ENCODE measurements around the gene RFPL2. TPM values are rescaled to one million over a fixed set of nuclear protein-coding genes. Genes with fewer than 3 reads are reported as not detected.
"Not testable (repeated sequence)": the region's sequence is repeated elsewhere in the genome, so short reads cannot be mapped to it uniquely, and the experiment has no call there.

RFPL2 gene
- total RNA-seq, 1 donor from 2014 or later = 11.8 TPM

DNA sequence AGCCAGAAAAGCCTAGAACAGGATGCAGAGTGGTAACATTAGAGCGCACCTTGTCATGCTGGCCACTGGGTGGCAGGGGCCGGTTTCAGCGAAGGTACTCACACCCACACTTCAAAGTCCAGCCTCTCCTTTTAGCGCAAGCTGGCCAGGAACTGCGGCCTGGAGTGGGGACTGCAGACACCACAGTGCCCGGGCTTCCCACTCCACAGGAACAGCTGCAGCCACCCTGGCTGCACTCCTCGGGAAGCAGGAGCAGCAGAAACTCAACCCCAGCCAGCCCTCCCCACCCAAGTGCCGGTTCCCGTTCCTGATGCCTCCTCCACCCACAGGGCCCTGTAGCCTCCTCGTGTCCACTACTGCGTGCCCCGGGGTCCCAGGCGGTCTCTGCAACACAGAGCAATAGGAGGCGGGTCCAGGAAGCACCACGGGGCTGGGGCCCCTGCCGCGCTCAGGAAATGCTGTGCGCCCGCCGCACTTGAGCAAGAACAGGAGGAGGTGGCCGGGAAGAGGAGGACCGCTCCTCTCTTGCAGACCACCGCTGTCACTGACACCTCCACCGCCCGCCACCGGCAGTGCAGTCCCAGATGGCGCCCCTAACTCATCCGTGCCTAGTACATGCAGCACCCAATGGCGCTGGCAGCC lies 2.2 kb downstream of the RFPL2 start:
- DNase-seq (ENCODE audit: low spot score) = peak; percentile 65
- TF ChIP-seq, protein P1, sequence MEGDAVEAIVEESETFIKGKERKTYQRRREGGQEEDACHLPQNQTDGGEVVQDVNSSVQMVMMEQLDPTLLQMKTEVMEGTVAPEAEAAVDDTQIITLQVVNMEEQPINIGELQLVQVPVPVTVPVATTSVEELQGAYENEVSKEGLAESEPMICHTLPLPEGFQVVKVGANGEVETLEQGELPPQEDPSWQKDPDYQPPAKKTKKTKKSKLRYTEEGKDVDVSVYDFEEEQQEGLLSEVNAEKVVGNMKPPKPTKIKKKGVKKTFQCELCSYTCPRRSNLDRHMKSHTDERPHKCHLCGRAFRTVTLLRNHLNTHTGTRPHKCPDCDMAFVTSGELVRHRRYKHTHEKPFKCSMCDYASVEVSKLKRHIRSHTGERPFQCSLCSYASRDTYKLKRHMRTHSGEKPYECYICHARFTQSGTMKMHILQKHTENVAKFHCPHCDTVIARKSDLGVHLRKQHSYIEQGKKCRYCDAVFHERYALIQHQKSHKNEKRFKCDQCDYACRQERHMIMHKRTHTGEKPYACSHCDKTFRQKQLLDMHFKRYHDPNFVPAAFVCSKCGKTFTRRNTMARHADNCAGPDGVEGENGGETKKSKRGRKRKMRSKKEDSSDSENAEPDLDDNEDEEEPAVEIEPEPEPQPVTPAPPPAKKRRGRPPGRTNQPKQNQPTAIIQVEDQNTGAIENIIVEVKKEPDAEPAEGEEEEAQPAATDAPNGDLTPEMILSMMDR (IDR thresholded peaks at IDR 0.05; ENCODE audit: unreplicated experiment) = peak; percentile 63
- peak overlapping the region; percentile 61 for H3K27ac Mint-ChIP-seq (ENCODE audit: unreplicated experiment)
- peaks cover 6% of the 10 kb centered on the region for H3K36me3 Mint-ChIP-seq (ENCODE audit: low read depth, unreplicated experiment)
- peaks cover 13% of the 10 kb centered on the region for H3K27me3 Mint-ChIP-seq (ENCODE audit: unreplicated experiment)
- H3K4me1 Mint-ChIP-seq (ENCODE audit: unreplicated experiment) = peaks cover 56% of the 10 kb centered on the region
- H3K4me3 Mint-ChIP-seq (ENCODE audit: unreplicated experiment) = peak overlapping the region; percentile 94
- H3K9me3 Mint-ChIP-seq (ENCODE audit: unreplicated experiment) = no peaks in the 10 kb centered on the region

DNA sequence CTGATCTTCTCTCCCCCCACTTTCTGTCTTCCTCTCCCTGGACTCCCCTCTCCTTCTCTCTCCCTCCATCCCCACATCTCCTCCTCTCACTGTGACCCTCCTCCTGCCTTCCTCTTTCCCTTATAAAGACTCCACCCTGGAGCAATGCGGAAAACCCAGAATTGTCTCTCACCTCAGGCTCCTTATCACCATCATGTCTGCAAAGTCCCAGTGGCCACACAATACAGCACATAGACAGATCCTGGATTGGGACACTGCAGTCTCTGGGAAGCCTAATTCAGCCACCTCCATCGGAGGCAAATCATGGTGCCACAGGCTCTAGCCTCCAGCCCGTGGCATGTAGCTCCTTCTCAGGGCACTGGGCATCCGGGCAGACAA lies 2.7 kb downstream of the RFPL2 start:
- peaks cover 3% of the 10 kb centered on the region for H3K36me3 Mint-ChIP-seq (ENCODE audit: low read depth, unreplicated experiment)
- H3K27ac Mint-ChIP-seq (ENCODE audit: unreplicated experiment) = peak overlapping the region; percentile 61
- H3K27me3 Mint-ChIP-seq (ENCODE audit: unreplicated experiment) = peaks cover 13% of the 10 kb centered on the region
- no peak for DNase-seq (ENCODE audit: low spot score)
- TF ChIP-seq, protein P1 (IDR thresholded peaks at IDR 0.05; ENCODE audit: unreplicated experiment) = no peak
- no peaks in the 10 kb centered on the region for H3K9me3 Mint-ChIP-seq (ENCODE audit: unreplicated experiment)
- H3K4me1 Mint-ChIP-seq (ENCODE audit: unreplicated experiment) = peaks cover 52% of the 10 kb centered on the region
- H3K4me3 Mint-ChIP-seq (ENCODE audit: unreplicated experiment) = peak overlapping the region; percentile 53

DNA sequence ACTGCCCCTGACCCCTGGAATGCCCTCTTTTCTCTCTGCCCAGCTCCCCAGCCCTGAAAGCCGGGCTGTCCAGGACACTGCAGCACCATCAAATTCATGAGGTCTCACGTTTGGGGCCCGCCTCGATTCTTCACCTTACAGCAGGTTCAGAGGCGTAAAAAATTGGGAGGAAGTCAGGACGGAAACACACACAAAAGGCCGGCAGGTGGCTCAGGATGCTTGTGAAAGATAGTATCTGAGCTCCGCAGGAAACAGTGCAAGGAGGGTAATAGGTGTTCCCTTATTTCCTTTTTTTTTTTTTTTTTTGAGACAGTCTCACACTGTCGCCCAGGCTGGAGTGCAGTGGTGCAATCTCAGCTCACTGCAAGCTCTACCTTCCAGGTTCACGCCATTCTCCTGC lies 4.1 kb downstream of the RFPL2 start:
- peaks cover 40% of the 10 kb centered on the region for H3K4me1 Mint-ChIP-seq (ENCODE audit: unreplicated experiment)
- no peak for DNase-seq (ENCODE audit: low spot score)
- H3K27me3 Mint-ChIP-seq (ENCODE audit: unreplicated experiment) = peaks cover 6% of the 10 kb centered on the region
- no peaks in the 10 kb centered on the region for H3K9me3 Mint-ChIP-seq (ENCODE audit: unreplicated experiment)
- H3K4me3 Mint-ChIP-seq (ENCODE audit: unreplicated experiment) = no peak overlapping the region
- peaks cover 3% of the 10 kb centered on the region for H3K36me3 Mint-ChIP-seq (ENCODE audit: low read depth, unreplicated experiment)
- H3K27ac Mint-ChIP-seq (ENCODE audit: unreplicated experiment) = peak overlapping the region; percentile 74
- TF ChIP-seq, protein P1 (IDR thresholded peaks at IDR 0.05; ENCODE audit: unreplicated experiment) = no peak

DNA sequence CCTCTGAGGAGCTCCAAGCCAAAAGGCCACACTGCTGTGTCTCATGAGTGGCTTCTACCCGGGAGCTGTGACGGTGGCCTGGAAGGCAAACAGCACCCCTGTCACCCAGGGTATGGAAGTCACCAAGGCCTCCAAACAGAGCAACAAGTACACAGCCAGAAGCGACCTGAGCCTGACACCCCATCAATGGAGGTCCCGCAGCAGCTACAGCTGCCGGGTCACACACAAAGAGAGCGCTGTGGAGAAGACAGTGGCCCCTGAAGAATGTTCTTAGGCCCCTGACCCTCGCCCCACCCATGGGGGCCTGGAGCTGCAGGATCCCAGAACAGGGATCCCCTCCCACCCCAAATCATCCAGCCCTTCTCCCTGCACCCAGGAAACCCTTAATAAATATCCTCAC lies 4.9 kb downstream of the RFPL2 start:
- Mint-ChIP-seq H3K36me3 (ENCODE audit: low read depth, unreplicated experiment) (peaks cover 3% of the 10 kb centered on the region), H3K27me3 (ENCODE audit: unreplicated experiment) (peaks cover 5% of the 10 kb centered on the region)
- TF ChIP-seq, protein P1 (IDR thresholded peaks at IDR 0.05; ENCODE audit: unreplicated experiment) = no peak

DNA sequence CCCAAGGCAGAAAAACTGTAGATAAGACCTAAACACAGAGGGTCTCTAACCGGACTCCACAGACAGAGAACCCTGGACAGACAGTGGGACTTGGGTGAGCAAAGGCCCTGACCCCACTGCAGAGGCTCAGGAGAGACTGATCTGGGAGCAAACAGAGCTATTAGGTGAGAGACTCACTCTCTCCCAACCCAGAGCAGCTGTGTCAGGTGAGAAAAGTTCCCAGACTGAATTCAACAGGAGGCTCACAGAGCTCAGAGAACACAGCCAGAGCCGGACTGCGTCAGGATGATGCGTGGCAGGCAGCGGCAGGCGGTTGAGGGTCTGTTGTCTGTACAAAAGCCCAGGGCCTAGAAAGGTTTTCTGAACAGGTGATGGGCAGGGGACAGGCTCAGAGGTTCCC lies 5.5 kb downstream of the RFPL2 start:
- Mint-ChIP-seq H3K4me1 (ENCODE audit: unreplicated experiment) (peaks cover 33% of the 10 kb centered on the region), H3K36me3 (ENCODE audit: low read depth, unreplicated experiment) (peaks cover 3% of the 10 kb centered on the region), H3K27ac (ENCODE audit: unreplicated experiment) (no peak overlapping the region), H3K27me3 (ENCODE audit: unreplicated experiment) (peaks cover 5% of the 10 kb centered on the region), H3K9me3 (ENCODE audit: unreplicated experiment) (no peaks in the 10 kb centered on the region), H3K4me3 (ENCODE audit: unreplicated experiment) (no peak overlapping the region)
- DNase-seq (ENCODE audit: low spot score) = no peak
- TF ChIP-seq, protein P1 (IDR thresholded peaks at IDR 0.05; ENCODE audit: unreplicated experiment) = no peak

More for the DNA sequence above, 4.9 kb downstream of the RFPL2 start:
- Mint-ChIP-seq H3K4me1 (ENCODE audit: unreplicated experiment) (peaks cover 39% of the 10 kb centered on the region), H3K27ac (ENCODE audit: unreplicated experiment) (no peak overlapping the region), H3K4me3 (ENCODE audit: unreplicated experiment) (no peak overlapping the region), H3K9me3 (ENCODE audit: unreplicated experiment) (no peaks in the 10 kb centered on the region)
- no peak for DNase-seq (ENCODE audit: low spot score)

DNA sequence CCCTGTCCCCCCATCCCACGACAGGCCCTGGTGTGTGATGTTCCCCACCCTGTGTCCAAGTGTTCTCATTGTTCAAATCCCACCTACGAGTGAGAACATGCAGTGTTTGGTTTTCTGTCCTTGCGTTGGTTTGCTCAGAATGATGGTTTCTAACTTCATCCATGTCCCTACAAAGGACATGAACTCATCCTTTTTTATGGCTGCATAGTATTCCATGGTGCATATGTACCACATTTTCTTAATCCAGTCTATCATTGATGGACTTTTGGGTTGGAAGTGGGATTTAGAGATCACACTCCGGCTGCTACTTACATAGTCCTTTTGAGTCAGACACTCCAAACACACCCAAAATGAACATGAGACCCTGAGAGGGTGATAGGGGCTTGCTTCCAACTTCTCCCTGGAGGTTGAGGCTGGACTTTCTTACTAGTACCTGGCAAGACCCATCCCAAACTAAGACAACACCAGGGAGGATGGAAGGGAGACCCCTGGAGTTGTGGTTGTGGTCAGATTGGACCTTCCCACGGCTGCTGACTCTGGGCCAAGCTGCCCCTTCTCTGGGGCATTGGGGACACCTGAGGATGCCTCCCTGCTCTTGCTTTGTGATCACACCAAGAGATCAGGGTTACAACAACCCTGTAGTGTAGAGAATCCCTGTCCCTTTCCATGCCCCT lies 7.2 kb downstream of the RFPL2 start:
- not testable (repeated sequence) for H3K36me3 Mint-ChIP-seq (ENCODE audit: low read depth, unreplicated experiment); H3K27ac Mint-ChIP-seq (ENCODE audit: unreplicated experiment); H3K9me3 Mint-ChIP-seq (ENCODE audit: unreplicated experiment); DNase-seq (ENCODE audit: low spot score); H3K27me3 Mint-ChIP-seq (ENCODE audit: unreplicated experiment); H3K4me3 Mint-ChIP-seq (ENCODE audit: unreplicated experiment)
- H3K4me1 Mint-ChIP-seq (ENCODE audit: unreplicated experiment) = peaks cover 26% of the 10 kb centered on the region

DNA sequence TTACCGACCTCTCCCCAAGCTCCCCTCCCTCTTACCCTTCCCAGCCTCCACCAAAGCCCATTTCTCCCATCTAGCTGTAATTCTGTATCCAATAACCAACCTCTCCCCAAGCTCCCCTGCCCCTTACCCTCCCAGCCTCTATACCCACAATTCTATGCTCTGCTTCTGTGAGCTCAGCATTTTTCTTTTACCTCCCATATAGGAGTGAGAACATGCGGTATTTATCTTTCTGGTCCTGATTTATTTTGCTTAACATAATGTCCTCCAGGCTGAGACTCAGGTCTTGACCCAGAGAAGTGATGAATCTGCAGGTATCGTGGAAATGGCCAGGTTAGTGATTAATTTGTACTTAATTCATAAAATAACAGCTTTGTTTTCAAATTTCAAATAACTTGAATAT lies 9.0 kb downstream of the RFPL2 start:
- not testable (repeated sequence) for H3K27me3 Mint-ChIP-seq (ENCODE audit: unreplicated experiment); DNase-seq (ENCODE audit: low spot score); H3K27ac Mint-ChIP-seq (ENCODE audit: unreplicated experiment); H3K36me3 Mint-ChIP-seq (ENCODE audit: low read depth, unreplicated experiment); H3K4me3 Mint-ChIP-seq (ENCODE audit: unreplicated experiment); H3K9me3 Mint-ChIP-seq (ENCODE audit: unreplicated experiment)
- H3K4me1 Mint-ChIP-seq (ENCODE audit: unreplicated experiment) = peaks cover 19% of the 10 kb centered on the region

All from endothelial cell (in vitro differentiated cells).